HG03520 (cell line): ENCODE results near the gene VPS52.

Experiments
- ATAC-seq: cut with Tn5 transposase; IDR thresholded peaks from one replicate; pipeline ENCODE4 v1.9.1; 2021; ENCODE audit warnings: mild to moderate bottlenecking, moderate library complexity; ENCODE audit not compliant: unreplicated experiment

The VPS52 gene, protein sequence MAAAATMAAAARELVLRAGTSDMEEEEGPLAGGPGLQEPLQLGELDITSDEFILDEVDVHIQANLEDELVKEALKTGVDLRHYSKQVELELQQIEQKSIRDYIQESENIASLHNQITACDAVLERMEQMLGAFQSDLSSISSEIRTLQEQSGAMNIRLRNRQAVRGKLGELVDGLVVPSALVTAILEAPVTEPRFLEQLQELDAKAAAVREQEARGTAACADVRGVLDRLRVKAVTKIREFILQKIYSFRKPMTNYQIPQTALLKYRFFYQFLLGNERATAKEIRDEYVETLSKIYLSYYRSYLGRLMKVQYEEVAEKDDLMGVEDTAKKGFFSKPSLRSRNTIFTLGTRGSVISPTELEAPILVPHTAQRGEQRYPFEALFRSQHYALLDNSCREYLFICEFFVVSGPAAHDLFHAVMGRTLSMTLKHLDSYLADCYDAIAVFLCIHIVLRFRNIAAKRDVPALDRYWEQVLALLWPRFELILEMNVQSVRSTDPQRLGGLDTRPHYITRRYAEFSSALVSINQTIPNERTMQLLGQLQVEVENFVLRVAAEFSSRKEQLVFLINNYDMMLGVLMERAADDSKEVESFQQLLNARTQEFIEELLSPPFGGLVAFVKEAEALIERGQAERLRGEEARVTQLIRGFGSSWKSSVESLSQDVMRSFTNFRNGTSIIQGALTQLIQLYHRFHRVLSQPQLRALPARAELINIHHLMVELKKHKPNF

DNA sequence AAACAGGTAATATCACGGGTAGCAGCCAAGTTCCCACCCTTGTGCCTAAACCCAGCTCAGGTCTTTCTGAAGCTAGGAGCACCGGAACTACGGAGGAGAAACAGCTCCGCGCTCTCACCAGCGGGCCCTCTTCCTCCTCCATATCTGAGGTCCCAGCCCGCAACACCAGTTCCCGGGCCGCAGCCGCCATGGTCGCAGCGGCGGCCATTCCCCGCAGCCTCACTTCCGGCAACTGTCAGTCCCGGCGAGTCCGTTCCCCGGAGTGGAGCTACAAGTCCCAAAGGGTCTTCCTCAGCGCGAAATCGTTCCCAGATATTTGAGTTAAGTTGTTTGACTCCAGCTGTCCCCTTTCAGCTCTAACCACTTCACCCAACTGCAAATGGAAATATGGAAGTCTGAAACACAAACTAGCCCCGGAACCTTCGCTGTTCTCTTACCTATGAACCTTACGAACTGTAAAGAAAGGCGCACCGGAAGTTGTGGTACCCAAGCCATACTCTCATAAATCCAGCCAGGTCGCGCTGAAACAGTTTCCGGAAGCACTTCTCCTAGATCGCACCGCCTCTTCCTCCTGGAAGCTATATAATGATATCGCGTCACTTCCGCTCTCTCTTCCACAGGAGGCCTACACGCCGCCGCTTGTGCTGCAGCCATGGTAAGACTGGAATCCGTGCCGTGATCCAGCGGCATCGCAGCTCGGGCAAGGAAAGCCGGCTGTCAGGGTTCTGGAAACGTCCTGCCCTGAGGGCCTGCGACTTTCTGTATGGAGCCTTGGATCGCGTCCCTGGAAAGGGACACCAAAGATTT lies at the start of gene VPS52, which contains the start of gene RPS18:
TSS of gene VPS52 (minus strand) at position 409 of the 807 bp plus-strand sequence. CDS start at position 208, 201 bp downstream.
TSS of gene RPS18 (plus strand) at position 608 of the 807 bp plus-strand sequence. CDS start at position 653, 45 bp downstream.
- peak; percentile 83 for ATAC-seq

DNA sequence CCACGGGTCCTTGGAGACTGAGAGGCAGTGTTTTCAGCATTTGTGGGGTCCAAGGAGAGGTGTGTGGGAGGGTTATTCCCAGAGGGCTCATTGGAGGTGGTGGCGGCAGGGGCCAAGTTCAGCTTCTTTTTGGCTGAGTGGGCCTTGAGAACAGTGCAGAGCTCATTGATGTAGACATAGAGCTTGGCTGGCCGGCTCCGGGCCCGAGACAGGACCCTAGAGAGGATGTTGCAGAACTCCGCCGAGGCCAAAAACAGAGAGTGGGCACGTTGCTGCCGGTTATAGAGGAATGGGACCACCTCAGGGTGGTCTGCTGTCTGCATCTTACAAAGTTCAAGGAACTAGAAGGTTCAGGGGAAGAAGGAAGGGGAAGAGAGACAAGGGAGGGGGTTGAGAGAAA lies 49.6 kb upstream of the VPS52 start:
- ATAC-seq = no peak

DNA sequence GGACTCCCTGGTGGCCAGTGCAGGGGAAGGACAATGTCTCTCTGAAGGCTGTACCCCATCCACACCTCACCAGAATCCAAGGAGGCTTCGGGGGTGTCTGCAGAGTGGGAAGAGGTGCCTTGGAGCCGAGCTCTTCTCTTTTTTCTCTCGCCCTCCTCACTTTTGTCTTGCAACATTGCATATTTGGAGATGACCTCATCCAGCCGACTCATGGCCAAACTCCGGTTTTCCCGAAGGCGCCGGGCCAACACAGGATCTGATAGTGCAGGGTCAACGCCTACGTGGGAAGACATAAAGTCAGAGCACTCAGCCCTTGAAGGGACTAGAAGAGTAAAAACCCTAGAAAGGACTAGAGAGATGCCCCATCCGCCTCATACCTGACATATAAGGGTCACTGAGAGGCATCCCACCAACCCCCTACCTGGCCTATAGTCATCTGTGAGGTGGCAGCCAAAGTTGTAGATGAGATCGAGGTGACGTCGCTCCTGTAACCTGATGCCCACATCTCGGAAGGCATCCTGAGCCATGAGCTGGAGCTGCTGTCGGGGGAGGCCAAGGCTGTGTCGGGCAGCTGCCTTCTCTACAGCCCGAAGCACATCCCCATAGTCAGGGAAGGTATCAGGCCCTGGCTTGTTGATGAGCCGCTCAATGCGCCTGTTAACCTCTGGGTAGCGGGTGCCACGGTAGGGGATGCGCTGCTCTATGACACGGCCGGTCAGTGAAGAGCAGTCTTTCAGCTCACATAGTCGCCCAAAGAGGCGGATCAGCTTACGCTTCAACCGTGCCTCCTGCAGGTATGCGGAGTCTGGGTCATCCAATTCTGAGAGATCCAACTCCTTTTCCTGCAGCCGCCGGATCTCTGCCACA lies 48.9 kb upstream of the VPS52 start:
- no peak for ATAC-seq

DNA sequence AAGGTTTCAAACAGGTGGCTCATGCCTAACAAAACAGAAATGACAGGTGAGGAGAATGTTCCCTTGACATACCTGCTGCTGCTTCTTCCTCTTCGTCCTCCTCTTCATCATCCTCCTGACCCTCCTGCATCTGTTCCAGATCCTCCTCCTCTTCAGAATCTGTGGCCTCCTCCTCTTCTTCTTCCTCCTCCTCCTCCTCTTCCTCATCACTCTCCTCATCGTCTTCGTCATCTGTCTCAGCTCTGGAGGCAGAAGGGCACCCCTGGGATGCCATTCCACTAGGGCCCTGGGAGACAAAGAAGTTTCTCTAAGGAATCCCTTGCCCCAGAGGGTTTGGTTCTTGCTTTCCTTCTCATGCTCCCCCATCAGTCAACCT lies 48.3 kb upstream of the VPS52 start:
- ATAC-seq = no peak

DNA sequence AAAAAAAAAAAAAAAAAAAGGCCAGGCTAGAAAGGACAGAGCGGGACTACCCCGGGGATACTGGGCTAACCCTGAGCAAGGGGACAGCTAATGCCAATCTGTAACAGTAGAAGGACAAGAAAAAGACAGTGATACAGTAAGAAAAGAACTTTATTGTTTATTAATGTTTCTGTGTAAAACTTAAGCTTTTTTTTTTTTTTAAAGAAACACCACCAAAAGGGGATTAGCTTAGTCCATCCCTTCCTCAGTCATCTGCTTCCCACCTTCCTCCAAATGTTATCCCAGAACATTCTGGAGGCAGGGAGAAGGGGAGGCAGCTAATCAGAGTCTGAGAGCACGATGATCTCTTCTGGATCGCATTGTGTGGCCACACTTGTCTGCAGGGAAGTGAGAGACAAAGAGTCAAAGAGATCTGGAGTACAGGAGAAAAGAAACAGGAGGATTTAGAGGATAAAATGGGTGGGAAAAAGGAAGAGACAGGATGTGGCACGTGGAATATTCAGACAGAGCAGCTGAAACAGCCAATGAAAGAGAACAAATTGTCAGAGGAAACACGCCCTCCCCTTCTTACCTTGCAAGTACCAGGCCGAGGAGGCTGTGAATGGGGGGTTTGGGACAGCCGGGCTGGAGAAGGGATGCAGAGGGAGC lies 46.9 kb upstream of the VPS52 start:
- no peak for ATAC-seq

DNA sequence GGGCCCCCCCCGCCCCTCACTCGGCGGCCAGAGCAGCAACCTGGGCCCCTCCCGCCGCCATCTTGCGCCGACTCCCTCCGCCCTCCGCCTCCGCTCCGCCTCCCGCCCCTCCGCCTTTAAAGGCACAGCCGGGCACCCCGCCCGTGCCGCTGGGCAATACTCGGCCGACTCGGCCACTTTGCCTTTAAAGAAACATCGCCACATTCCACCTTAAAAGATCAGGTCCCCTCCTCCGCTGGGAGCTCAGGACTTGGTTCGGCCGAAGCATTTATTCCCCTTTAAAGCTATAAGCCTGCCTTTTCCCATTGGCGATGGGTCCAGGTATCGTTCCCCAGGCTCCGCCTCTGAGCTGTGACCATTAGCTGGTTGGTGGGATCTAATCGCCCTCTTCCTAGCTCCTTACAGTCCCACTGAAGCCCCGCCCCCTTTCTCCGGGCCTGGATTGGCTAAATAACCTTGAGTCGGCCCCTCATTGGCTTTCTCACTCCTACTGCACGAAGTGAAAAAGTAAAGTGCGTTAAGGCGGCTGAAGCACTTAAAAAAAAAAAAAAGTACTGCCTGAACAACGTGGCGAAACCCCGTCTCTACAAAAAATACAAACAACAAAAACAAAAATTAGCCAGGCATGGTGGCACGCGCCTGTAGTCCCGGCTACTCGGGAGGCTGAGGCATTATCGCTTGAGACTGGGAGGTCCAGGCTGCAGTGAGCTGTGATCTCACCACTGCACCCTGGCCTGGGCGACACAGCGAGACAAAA lies 46.2 kb upstream of the VPS52 start, which contains the start of gene ZBTB22:
TSS of gene ZBTB22 (minus strand) at position 76 of the 757 bp plus-strand sequence. CDS start 828 bp downstream, outside the sequence.
- peak; percentile 36 for ATAC-seq

DNA sequence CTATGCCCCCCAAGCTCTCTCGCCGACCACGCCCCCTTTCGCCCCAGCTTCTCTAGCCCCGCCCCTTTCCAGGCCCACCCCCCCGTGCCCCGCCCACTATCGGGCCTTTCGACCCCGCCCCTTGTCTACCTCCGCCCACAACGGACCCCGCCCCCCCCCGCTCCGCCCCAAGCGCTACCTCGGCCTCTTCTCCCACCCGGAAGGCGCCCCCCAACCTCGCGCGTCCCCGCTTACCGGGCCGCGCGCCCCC lies 45.7 kb upstream of the VPS52 start:
- ATAC-seq = no peak

DNA sequence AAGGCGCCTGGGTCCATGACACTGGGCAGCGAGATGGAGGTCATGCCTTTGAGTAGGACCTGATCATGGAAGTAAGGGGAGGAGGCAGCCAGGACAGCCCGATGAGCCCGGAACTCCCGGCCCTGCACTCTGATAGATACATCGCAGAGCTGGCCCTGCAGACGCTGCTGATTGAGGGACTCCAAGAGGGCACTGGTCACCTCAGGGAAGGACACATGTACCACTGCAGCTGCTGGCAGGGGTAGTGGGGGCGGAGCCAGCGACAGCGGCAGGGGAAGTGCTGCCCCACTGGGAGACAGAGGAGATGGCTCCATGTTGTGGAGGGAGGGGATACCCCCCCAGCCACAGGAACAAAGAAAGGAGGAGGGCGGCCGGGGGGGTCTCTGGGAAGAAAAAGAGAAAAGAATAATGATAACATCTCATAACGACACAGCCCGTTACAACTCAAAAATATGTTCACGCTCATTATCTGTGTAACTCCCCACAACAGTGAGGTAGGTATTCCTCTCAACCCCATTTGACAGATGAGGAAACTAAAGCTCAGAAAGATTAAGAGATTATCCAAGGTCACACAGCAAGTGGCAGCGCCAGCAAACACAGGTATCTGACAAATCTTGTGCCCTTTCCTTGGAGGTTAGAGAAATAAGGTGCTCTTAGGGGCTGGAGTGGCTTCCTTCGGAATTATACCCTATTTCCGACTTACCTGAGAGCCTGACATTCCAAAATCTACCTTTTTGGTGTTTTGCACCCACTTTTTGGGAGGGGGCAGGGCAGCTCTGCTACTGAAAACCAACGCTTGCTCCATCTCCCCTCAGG lies 45.1 kb upstream of the VPS52 start:
- ATAC-seq = no peak

DNA sequence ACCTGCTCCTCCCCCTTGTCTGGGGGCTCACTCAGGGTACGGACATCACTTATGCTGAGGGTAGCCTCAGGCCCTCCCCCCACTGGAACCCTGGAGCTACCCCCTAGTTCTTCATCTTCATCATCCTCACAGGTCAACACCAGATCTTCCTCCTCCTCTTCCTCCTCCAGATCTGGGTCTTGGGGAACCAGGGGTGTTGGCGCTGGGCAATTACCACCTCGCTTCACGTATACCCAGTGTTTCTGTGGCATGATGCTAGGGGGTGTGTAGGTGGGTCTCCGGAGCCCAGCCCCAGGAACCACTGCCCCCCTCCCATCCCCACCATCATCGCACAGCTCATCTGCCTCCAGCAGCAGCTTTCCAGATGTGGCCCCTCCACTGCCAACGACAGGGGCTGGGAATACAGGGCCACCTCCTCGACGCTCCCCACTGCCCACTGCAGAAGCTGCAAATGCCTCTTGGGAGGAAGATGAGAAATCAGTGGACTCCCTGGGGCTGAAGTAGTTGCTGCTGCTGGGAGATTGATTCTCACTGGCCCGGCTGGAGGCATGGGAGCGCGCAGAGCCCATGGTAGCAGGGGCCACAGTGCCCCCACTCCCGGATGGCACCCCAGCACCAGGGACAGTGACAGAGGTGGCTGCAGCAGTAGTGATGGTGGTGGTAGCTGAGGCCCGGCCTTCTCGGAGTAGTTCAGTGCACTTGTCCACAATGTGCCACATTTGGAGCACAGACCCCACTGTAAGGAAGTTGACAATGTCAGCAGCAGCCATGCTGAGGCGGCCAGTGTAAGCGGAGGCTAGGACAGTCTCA lies 44.3 kb upstream of the VPS52 start:
- no peak for ATAC-seq

DNA sequence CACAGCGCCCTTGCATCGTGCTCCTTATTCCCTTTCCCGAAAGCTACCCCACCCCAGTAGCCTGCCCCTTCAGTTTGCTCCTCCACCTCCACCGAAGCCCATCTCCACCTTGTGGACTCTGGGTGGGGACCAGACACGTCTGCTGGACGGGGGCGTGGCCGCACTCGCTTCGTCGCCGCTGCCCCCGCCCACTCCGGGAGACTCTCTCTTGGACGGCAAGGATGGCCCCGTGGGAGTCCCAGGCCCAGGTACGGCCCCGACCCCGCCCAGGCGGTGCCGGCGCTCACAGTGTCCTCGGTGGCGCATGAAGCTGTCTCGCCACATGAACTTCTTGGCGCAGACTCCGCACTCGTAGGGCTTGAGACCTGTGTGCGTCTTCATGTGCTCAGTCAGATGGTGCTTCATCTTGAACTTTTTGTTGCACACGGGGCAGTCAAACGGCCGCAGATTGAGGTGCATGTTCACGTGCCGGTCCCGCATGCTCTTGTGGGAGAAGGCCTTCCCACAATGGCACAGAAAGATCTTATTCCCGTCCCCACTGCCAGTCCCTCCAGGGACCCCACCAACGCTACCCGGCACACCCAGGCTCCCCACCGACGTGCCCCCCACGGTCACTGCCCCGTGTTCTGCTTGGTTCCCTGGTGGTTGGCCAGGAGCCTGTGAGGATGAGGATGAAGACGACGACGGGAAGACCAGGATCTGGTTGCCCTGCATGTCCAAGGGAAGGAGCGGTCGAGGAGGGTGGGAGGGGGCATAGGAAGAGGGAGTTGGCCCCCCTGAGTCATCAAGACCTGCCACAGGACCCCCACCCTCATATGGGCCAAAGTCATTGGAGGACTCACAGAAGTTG lies 43.5 kb upstream of the VPS52 start:
- no peak for ATAC-seq

DNA sequence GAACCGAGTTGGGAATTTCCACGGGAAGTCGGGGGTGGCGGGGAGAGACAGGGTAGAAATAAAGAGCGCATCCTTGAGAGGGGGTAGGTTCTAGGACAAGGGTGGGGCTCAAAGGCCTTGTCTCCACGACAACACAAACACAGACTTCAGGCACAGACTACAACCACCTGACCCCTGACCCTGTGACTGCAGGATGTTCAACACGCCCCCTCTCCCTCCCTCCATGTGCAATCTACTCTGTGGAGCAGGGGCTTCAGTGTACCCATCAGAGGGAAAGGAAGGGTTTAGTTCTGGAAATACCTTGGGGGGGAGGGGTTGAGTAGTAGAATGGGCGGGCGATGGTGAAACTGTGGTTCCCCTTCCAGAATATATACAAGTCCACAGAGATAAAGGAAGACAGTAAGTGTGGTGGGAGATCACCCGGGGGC lies 42.9 kb upstream of the VPS52 start:
- ATAC-seq = no peak

DNA sequence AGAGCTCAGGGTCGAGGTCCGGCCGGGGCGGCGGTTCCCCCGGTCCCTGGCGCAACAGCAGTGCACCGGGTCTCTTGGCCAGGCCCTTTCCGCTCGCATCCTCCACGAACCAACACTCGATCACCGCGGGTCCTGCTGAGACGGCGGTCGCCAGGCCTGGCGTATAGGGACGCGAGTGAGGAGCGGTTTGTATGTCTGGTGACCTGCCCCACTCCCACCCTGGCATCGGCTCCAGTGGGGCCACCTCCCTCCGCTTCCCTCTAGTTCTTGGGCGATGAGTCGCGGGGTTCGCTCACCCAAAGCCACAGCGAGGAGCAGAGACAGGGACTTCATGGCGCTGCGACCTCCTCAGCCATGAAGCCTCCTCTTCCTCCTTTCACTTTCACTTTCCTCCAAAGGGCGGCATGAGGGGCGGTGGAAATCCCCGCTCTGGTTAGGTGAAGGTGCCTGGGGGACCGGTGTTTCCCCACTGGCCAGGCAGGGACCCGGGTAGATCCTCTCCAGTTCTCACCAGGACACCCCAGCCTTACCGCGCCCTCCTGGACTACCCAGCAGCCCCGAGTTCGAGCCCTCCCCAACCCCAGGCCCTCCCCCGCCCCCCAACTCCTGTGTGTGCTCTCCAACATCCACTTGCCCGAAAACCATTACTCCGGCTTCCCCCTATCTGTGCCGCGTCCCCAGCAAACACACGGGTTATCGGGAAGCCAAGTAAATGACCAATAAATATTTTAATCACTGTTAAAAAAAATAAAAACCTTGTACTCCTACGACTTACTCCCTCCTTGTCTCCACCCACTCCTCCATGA lies 42.2 kb upstream of the VPS52 start, which contains the start of gene TAPBP:
TSS of gene TAPBP (minus strand) at position 370 of the 806 bp plus-strand sequence. CDS start at position 333, 37 bp downstream.
- ATAC-seq = peak; percentile 29

DNA sequence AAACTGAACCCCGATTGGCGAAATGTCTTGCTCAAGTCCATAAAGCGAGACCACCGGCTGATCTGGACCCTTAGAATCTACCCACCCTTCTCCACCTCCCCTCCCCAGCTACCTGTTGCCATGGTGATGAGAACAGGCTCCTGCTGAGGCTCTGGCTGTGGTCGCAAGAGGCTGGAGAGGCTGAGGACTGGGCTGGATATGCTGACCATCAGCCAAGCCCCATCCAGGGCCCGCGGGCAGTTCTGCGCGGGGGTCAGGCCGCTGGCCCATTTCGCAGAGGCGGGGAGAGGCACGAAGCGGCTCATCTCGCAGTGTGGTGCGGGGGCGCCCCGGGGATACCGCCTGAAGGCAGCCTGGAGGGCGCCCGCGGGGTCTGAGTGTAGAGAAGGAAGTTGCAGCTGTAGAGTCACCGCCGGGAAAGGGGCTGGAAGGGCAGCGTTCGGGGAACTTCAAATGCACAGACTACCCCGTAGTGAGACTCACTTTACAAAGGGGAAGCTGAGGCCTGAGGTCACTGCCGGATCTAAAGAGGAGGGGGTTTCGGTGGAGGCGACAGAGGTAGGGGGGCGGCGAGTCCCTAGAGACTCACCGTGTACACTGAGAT lies 41.5 kb upstream of the VPS52 start:
- ATAC-seq = peak; percentile 1

DNA sequence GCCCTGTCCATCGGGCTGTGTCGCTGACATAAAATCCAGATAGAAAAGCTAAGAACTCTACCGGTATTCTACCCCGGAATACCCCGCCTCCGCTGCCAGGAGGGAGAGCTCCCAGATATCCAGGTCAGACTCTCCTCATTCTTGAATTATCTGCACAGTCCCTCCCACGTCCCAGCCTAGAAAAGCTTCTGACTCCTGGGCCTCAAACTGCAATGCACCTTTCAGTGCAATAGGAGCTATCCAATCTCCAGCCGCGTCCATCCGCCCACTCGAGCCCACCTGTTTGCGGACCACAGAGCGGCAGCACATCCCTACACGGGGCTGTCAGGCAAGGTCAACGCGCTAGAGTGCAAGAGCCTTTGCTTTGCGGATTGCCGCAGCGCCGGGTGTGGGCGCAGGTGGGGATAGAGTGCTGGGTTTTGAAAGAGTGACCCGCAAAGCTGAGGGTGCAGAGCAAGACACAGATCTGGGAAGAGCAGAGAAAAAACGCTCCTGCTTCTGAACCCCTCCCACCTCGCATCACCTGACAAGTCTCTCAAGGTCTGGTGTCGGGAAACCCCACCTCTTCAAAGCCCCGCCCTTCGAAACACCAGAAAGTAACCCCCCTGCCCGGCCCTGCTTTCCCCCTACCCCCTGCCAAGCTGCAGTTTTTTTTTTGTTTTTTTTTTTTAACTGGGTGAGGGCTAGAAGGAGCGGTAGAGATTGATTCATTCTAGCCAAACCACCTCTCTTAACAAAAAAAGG lies 40.9 kb upstream of the VPS52 start:
- no peak for ATAC-seq

DNA sequence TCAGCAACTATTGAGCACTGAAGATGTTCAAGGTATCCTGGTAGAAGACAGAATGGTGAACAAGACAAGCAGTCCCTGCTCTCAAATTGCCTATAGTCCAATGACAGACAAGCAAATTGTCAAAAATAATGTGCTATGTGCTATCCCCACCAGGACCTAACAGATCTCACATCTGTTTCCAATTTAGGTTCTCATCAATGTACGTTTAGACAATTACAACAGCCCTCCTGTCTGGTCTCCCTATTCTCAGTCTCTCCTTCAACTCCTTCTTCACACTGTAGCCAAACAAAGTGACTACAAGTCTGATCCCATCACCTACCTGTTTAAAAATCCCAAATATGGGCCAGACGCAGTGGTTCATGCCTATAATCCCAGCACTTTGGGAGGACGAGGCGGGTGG lies 34.7 kb upstream of the VPS52 start:
- ATAC-seq = no peak
